ENCODE results near the gene UNC13B. TPM values are rescaled to one million over a fixed set of nuclear protein-coding genes. Genes with fewer than 3 reads are reported as not detected.
A peak's percentile ranks its signal among the peaks of the same experiment; 100 is the strongest.

UNC13B gene
- total and polyA plus RNA-seq, 9 of the 15 experiments (the other 6 are each of a cell fraction or from before 2014, with no cell fraction given): 2.4 to 11.5 (median 8.6) TPM

- H3K9ac ChIP-seq (ENCODE audit: insufficient read depth in 1 of 2, low read depth in 2 of 2, low read length in 2 of 2): no peak overlapping the region
- TF ChIP-seq RFX1 (IDR thresholded peaks at IDR 0.05): peak; percentile 61
- TF ChIP-seq SIX5 (IDR thresholded peaks at IDR 0.05; ENCODE audit: borderline replicate concordance in 1 of 2, insufficient read depth in 1 of 2, low read depth in 1 of 2, low read length in 2 of 2): no peak
- ChIA-PET CTCF (ENCODE audit: low intra/inter-chr PET ratio) (no interaction called here), POLR2A (no interaction called here)
- H3K36me3 ChIP-seq (ENCODE audit: control insufficient read depth, insufficient read depth, low read length): no peaks in the 10 kb centered on the region
- H3K79me2 ChIP-seq (ENCODE audit: control insufficient read depth, insufficient read depth, low read length): no peaks in the 10 kb centered on the region
- ATAC-seq (no peak), DNase-seq (ENCODE audit: extremely low read depth in 1 of 4, low spot score in 3 of 4) (peak in 2 of 4 experiments; percentile 8), FAIRE-seq (no peak)
- H3K9me3 ChIP-seq (replicated peaks; ENCODE audit: control insufficient read depth, insufficient read depth, low read depth, low read length): no peaks in the 10 kb centered on the region
- in situ Hi-C loops (cut with MboI): no loop called here
- no peaks in the 10 kb centered on the region; a peak in 2 of 5 replicates for H3K4me1 ChIP-seq (replicated peaks in 1 of 2; ENCODE audit: control insufficient read depth in 2 of 2, insufficient read depth in 2 of 2, low read length in 2 of 2)
- H4K20me1 ChIP-seq (replicated peaks; ENCODE audit: control insufficient read depth, insufficient read depth, low read length): no peaks in the 10 kb centered on the region
- BruUV-seq (replicated peaks): no TSS peak
- H3K27ac ChIP-seq (ENCODE audit: extremely low read depth, low read depth, low read length): no peak overlapping the region
- no peak overlapping the region for H3K4me2 ChIP-seq (ENCODE audit: insufficient read depth, low read length)
- WGBS (ENCODE audit: insufficient coverage, low coverage, missing lambda C conversion rate): 0% methylated on average over 1 of the region's 1 CpG
- intact Hi-C loops (cut with micrococcal nuclease): no loop called here
- H2AFZ ChIP-seq (ENCODE audit: low read depth, low read length): no peak overlapping the region
- H3K4me3 ChIP-seq: no peak overlapping the region
- no peaks in the 10 kb centered on the region for H3K27me3 ChIP-seq (ENCODE audit: control insufficient read depth in 2 of 2, insufficient read depth in 2 of 2, low read length in 2 of 2)
- no peaks in the 10 kb centered on the region for H3K9me1 ChIP-seq (ENCODE audit: control insufficient read depth, insufficient read depth, low read length)
Measured at GRCh38 chr9:35288778-35289177, 127.0 kb downstream of the UNC13B start.

- WGBS (ENCODE audit: insufficient coverage, low coverage, missing lambda C conversion rate): 17% methylated on average over 2 of the region's 2 CpGs
- Histone ChIP-seq H3K79me2 (ENCODE audit: control insufficient read depth, insufficient read depth, low read length) (no peaks in the 10 kb centered on the region), H3K36me3 (ENCODE audit: control insufficient read depth, insufficient read depth, low read length) (no peaks in the 10 kb centered on the region), H3K27ac (ENCODE audit: extremely low read depth, low read depth, low read length) (no peak overlapping the region), H3K4me3 (no peak overlapping the region), H3K4me2 (ENCODE audit: insufficient read depth, low read length) (no peak overlapping the region), H3K9me3 (replicated peaks; ENCODE audit: control insufficient read depth, insufficient read depth, low read depth, low read length) (no peaks in the 10 kb centered on the region), H4K20me1 (replicated peaks; ENCODE audit: control insufficient read depth, insufficient read depth, low read length) (no peaks in the 10 kb centered on the region), H2AFZ (ENCODE audit: low read depth, low read length) (no peak overlapping the region), H3K9me1 (ENCODE audit: control insufficient read depth, insufficient read depth, low read length) (no peaks in the 10 kb centered on the region), H3K9ac (ENCODE audit: insufficient read depth in 1 of 2, low read depth in 2 of 2, low read length in 2 of 2) (no peak overlapping the region), H3K4me1 (replicated peaks in 1 of 2; ENCODE audit: control insufficient read depth in 2 of 2, insufficient read depth in 2 of 2, low read length in 2 of 2) (peaks cover 0 to 2% of the 10 kb centered on the region in 2 experiments; a peak in 1 of 5 replicates), H3K27me3 (ENCODE audit: control insufficient read depth in 2 of 2, insufficient read depth in 2 of 2, low read length in 2 of 2) (no peaks in the 10 kb centered on the region)
- no TSS peak for BruUV-seq (replicated peaks)
- ChIA-PET CTCF (ENCODE audit: low intra/inter-chr PET ratio) (no interaction called here), POLR2A (no interaction called here)
- FAIRE-seq: no peak
- ATAC-seq: no peak
- in situ Hi-C loops (cut with MboI) (no loop called here), intact Hi-C loops (cut with micrococcal nuclease) (no loop called here)
- DNase-seq (ENCODE audit: extremely low read depth in 1 of 4, low spot score in 3 of 4): no peak
- TF ChIP-seq ZNF75A (CRISPR knock-in tag; IDR thresholded peaks at IDR 0.05) (no peak), HMGN3 (IDR thresholded peaks at IDR 0.05; ENCODE audit: borderline replicate concordance, extremely low read depth, insufficient read length, low read depth, low read length) (no peak)
Measured at GRCh38 chr9:35293376-35293964, 131.7 kb downstream of the UNC13B start.
